Astrocyte (in vitro differentiated cells and primary cell): ENCODE data around the gene ARVCF.

Experiments used
- EZH2 ChIP-seq: IDR thresholded peaks from 2 replicates; pipeline ENCODE4 v1.6.1; 2012; ENCODE audit warnings: mild to moderate bottlenecking, low read length, inconsistent platforms; ENCODE audit not compliant: insufficient read depth
- TF ChIP-seq, protein P1 (sequence below): IDR thresholded peaks from 2 replicates; pipeline ENCODE4 v1.5.1; 2011; ENCODE audit warnings: low read depth, mild to moderate bottlenecking, inconsistent platforms, low read length, moderate library complexity; ENCODE audit not compliant: insufficient read depth

DNA sequence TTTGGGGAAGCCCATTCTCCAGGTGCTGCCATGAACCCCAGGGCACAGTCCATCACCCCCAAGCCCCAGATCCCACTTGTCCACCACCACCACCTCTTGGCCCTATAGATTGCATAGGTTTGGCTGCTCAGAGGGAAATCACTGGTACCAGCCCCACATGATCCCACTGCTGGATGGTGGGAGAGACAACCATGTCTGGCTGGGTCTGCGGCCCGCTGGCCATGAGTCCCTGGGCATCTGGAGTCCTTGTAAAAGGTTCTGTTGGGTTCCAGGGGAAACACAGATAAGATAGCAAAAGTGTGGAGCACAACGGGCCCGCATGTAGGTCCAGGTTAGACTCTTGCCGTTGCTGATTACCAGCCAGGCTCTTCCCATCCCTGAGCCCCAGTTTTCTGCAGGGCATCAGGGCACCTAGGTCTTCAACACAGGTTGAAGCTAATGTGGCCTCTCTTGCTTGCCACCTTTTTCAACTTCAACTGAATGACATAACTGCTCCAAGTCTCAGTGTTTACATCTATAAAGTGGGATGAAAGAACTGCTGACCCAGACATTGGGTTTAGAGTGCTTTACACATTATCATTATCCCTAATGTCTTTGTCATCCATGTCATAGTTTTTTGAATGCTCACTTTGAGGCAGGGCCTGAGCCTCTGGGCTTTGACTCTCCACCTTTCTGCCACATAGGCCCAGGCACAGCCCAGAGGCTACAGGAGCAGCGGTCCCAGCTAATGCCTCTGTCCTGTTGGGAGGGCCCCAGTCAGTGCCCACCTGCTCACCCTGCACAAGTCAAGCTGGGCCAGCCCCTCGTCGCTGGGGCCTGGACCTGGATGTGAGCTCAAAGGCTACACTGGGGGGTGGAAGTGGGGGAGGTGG, 3.3 kb upstream of the ARVCF start:
- TF ChIP-seq, protein P1, sequence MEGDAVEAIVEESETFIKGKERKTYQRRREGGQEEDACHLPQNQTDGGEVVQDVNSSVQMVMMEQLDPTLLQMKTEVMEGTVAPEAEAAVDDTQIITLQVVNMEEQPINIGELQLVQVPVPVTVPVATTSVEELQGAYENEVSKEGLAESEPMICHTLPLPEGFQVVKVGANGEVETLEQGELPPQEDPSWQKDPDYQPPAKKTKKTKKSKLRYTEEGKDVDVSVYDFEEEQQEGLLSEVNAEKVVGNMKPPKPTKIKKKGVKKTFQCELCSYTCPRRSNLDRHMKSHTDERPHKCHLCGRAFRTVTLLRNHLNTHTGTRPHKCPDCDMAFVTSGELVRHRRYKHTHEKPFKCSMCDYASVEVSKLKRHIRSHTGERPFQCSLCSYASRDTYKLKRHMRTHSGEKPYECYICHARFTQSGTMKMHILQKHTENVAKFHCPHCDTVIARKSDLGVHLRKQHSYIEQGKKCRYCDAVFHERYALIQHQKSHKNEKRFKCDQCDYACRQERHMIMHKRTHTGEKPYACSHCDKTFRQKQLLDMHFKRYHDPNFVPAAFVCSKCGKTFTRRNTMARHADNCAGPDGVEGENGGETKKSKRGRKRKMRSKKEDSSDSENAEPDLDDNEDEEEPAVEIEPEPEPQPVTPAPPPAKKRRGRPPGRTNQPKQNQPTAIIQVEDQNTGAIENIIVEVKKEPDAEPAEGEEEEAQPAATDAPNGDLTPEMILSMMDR, result no peak
- no peak for TF ChIP-seq EZH2
